ENCODE measurements around the gene TAAR2. TPM values are rescaled to one million over a fixed set of nuclear protein-coding genes. Genes with fewer than 3 reads are reported as not detected.

TAAR2 gene
- total and polyA plus RNA-seq, 2 donors (not counting 1 experiment from before 2014, with no cell fraction given) = not detected

DNA sequence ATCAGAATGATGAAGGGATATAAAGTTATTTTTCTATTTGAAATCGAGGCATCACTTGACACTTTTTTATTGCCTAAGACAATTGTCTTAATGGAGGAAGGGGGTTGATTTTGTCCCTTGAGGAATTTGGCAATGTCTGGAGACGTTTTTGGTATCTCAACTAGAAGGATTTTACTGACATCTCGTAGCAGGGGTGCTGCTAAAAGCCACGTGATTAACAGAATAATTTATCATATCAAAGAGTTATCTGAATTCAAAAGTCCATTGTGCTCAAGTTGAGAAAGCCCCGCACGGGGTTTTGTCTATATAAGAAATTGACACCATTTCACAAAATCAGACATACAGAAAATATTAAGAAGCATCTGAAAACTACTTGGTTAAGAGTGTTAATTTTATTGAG is 55.5 kb downstream of the TAAR2 start:
- Histone ChIP-seq H3K27me3 (replicated peaks in 1 of 4; ENCODE audit: control extremely low read depth in 1 of 4, control insufficient read depth in 3 of 4, insufficient read depth in 4 of 4, low read length in 3 of 4) (peaks cover 0 to 6% (median 3%) of the 10 kb centered on the region in 4 experiments), H3K79me2 (ENCODE audit: control insufficient read depth, insufficient read depth, low read length) (no peaks in the 10 kb centered on the region), H3K27ac (ENCODE audit: low read length in 2 of 2) (no peak overlapping the region), H2AFZ (ENCODE audit: insufficient read depth, low read depth, low read length, poor library complexity, severe bottlenecking) (no peak overlapping the region), H3K36me3 (replicated peaks in 1 of 2; ENCODE audit: control extremely low read depth in 1 of 2, control insufficient read depth in 1 of 2, extremely low read depth in 1 of 2, insufficient read depth in 2 of 2, low read length in 1 of 2) (no peaks in the 10 kb centered on the region), H3K9me3 (ENCODE audit: control extremely low read depth in 1 of 3, control insufficient read depth in 2 of 3, insufficient read depth in 1 of 3, low read length in 2 of 3) (no peaks in the 10 kb centered on the region), H3K9ac (ENCODE audit: low read length) (no peak overlapping the region), H4K20me1 (ENCODE audit: control insufficient read depth, insufficient read depth, low read length, poor library complexity, severe bottlenecking) (no peaks in the 10 kb centered on the region), H3K4me2 (replicated peaks; ENCODE audit: low read depth, low read length, poor library complexity, severe bottlenecking) (no peak overlapping the region), H3K4me1 (ENCODE audit: control insufficient read depth in 2 of 2, insufficient read depth in 2 of 2, low read length in 2 of 2) (no peaks in the 10 kb centered on the region), H3K4me3 (ENCODE audit: control extremely low read depth in 1 of 5, extremely low read depth in 1 of 5, insufficient read depth in 1 of 5, low read depth in 2 of 5, low read length in 4 of 5) (no peak overlapping the region)
- Mint-ChIP-seq H3K4me1 (no peaks in the 10 kb centered on the region), H3K4me3 (no peak overlapping the region), H3K27ac (no peak overlapping the region), H3K27me3 (peaks cover 38% of the 10 kb centered on the region), H3K9me3 (ENCODE audit: insufficient read depth) (no peaks in the 10 kb centered on the region)
- intact Hi-C loops (cut with micrococcal nuclease) = no loop called here
- CTCF ChIA-PET = no interaction called here
- no CpG with 5 or more reads among the region's 6 CpGs for WGBS (ENCODE audit: insufficient coverage)
- DNase-seq (no peak), ATAC-seq (ENCODE audit: low read depth) (no peak)
- TF ChIP-seq EZH2 (IDR thresholded peaks at IDR 0.05; ENCODE audit: borderline replicate concordance, insufficient read depth, low read depth, low read length, poor library complexity, severe bottlenecking) = no peak
- TF ChIP-seq, protein P1, sequence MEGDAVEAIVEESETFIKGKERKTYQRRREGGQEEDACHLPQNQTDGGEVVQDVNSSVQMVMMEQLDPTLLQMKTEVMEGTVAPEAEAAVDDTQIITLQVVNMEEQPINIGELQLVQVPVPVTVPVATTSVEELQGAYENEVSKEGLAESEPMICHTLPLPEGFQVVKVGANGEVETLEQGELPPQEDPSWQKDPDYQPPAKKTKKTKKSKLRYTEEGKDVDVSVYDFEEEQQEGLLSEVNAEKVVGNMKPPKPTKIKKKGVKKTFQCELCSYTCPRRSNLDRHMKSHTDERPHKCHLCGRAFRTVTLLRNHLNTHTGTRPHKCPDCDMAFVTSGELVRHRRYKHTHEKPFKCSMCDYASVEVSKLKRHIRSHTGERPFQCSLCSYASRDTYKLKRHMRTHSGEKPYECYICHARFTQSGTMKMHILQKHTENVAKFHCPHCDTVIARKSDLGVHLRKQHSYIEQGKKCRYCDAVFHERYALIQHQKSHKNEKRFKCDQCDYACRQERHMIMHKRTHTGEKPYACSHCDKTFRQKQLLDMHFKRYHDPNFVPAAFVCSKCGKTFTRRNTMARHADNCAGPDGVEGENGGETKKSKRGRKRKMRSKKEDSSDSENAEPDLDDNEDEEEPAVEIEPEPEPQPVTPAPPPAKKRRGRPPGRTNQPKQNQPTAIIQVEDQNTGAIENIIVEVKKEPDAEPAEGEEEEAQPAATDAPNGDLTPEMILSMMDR (IDR thresholded peaks at IDR 0.05) = no peak
- POLR2A ChIA-PET = no interaction called here

DNA sequence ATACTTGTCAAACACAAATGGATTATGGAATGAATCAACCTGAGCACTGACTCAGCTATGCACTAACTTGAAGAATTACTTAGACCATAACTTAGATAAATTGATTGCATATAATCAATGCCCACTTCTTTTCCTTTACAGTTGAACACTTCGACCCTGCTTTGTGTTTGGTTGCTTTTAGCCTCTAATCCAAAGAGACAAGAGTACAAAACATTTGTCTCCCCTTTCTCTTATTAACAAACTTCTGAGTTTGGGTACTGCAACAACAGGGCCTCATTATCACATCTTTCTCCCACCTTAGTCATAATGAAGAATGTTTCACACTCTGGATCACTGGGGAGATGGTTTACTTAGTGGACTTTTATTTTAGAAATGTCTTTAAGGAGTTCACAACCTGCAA is 56.5 kb downstream of the TAAR2 start:
- DNase-seq (no peak), ATAC-seq (ENCODE audit: low read depth) (no peak)
- POLR2A ChIA-PET = no interaction called here
- Histone ChIP-seq H3K79me2 (ENCODE audit: control insufficient read depth, insufficient read depth, low read length) (no peaks in the 10 kb centered on the region), H2AFZ (ENCODE audit: insufficient read depth, low read depth, low read length, poor library complexity, severe bottlenecking) (no peak overlapping the region), H3K27me3 (replicated peaks in 1 of 4; ENCODE audit: control extremely low read depth in 1 of 4, control insufficient read depth in 3 of 4, insufficient read depth in 4 of 4, low read length in 3 of 4) (peaks cover 0 to 7% (median 5%) of the 10 kb centered on the region in 4 experiments), H3K9ac (ENCODE audit: low read length) (no peak overlapping the region), H3K4me2 (replicated peaks; ENCODE audit: low read depth, low read length, poor library complexity, severe bottlenecking) (no peak overlapping the region), H3K4me1 (ENCODE audit: control insufficient read depth in 2 of 2, insufficient read depth in 2 of 2, low read length in 2 of 2) (no peaks in the 10 kb centered on the region), H4K20me1 (ENCODE audit: control insufficient read depth, insufficient read depth, low read length, poor library complexity, severe bottlenecking) (no peaks in the 10 kb centered on the region), H3K27ac (ENCODE audit: low read length in 2 of 2) (no peak overlapping the region), H3K36me3 (replicated peaks in 1 of 2; ENCODE audit: control extremely low read depth in 1 of 2, control insufficient read depth in 1 of 2, extremely low read depth in 1 of 2, insufficient read depth in 2 of 2, low read length in 1 of 2) (no peaks in the 10 kb centered on the region), H3K4me3 (ENCODE audit: control extremely low read depth in 1 of 5, extremely low read depth in 1 of 5, insufficient read depth in 1 of 5, low read depth in 2 of 5, low read length in 4 of 5) (no peak overlapping the region), H3K9me3 (ENCODE audit: control extremely low read depth in 1 of 3, control insufficient read depth in 2 of 3, insufficient read depth in 1 of 3, low read length in 2 of 3) (no peaks in the 10 kb centered on the region)
- Mint-ChIP-seq H3K27me3 (peaks cover 39% of the 10 kb centered on the region), H3K4me1 (no peaks in the 10 kb centered on the region), H3K9me3 (ENCODE audit: insufficient read depth) (no peaks in the 10 kb centered on the region), H3K4me3 (no peak overlapping the region), H3K27ac (no peak overlapping the region)
- WGBS (ENCODE audit: insufficient coverage) = 100% methylated on average over 1 of the region's 1 CpG
- intact Hi-C loops (cut with micrococcal nuclease) = no loop called here
- no peak for TF ChIP-seq EZH2 (IDR thresholded peaks at IDR 0.05; ENCODE audit: borderline replicate concordance, insufficient read depth, low read depth, low read length, poor library complexity, severe bottlenecking)
- TF ChIP-seq, protein P1 (IDR thresholded peaks at IDR 0.05) = no peak
- CTCF ChIA-PET = no interaction called here

Other genes starting within 250 kb of the TAAR2 start
- 6.7 and 7.0 TPM in 2 replicates for gene MOXD1, start 222.8 kb downstream of the TAAR2 start, total RNA-seq
- 1.3 and 1.5 TPM in 2 replicates for gene MOXD1, start 222.8 kb downstream of the TAAR2 start, polyA plus RNA-seq
- 221 and 227 TPM in 2 replicates for gene STX7, start 111.2 kb downstream of the TAAR2 start, total RNA-seq
- gene STX7, start 111.2 kb downstream of the TAAR2 start, polyA plus RNA-seq = 70.9 and 78.5 TPM in 2 replicates
- gene TAAR9, start 86.0 kb downstream of the TAAR2 start, total RNA-seq = not detected in 2 replicates
- not detected in 2 replicates for gene TAAR9, start 86.0 kb downstream of the TAAR2 start, polyA plus RNA-seq
- not detected in 2 replicates for gene TAAR8, start 71.6 kb downstream of the TAAR2 start, total RNA-seq
- gene TAAR8, start 71.6 kb downstream of the TAAR2 start, polyA plus RNA-seq = not detected in 2 replicates
- gene TAAR6, start 54.0 kb downstream of the TAAR2 start, total RNA-seq = not detected in 2 replicates
- not detected in 2 replicates for gene TAAR6, start 54.0 kb downstream of the TAAR2 start, polyA plus RNA-seq
- gene TAAR5, start 34.5 kb downstream of the TAAR2 start, total RNA-seq = not detected in 2 replicates
- gene TAAR5, start 34.5 kb downstream of the TAAR2 start, polyA plus RNA-seq = not detected in 2 replicates
- gene TAAR1, start 34.9 kb upstream of the TAAR2 start, total RNA-seq = not detected in 2 replicates
- not detected in 2 replicates for gene TAAR1, start 34.9 kb upstream of the TAAR2 start, polyA plus RNA-seq
- not detected in 2 replicates for gene VNN1, start 89.8 kb upstream of the TAAR2 start, total RNA-seq
- gene VNN1, start 89.8 kb upstream of the TAAR2 start, polyA plus RNA-seq = 0.03 and 0.04 TPM in 2 replicates
- 32.7 and 33.4 TPM in 2 replicates for gene VNN2, start 133.6 kb upstream of the TAAR2 start, total RNA-seq
- gene VNN2, start 133.6 kb upstream of the TAAR2 start, polyA plus RNA-seq = 12.2 and 20.0 TPM in 2 replicates
- gene SLC18B1, start 174.4 kb upstream of the TAAR2 start, total RNA-seq = 21.4 and 22.8 TPM in 2 replicates
- 9.6 and 25.5 TPM in 2 replicates for gene SLC18B1, start 174.4 kb upstream of the TAAR2 start, polyA plus RNA-seq
- gene RPS12, start 190.3 kb upstream of the TAAR2 start, total RNA-seq = 1,732 and 1,804 TPM in 2 replicates
- 6,383 and 7,330 TPM in 2 replicates for gene RPS12, start 190.3 kb upstream of the TAAR2 start, polyA plus RNA-seq

Measured in B cell (primary cell).